Measurements from ENCODE around the gene PFN1.

Gene PFN1

GRCh38 chr17:4896332-4897197, 51.8 kb downstream of the PFN1 start:
- no peak for DNase-seq (ENCODE audit: low read depth)

- DNase-seq (ENCODE audit: low read depth): no peak
These were observed 52.5 kb downstream of the PFN1 start for GRCh38 chr17:4895657-4896331.

Measured in CMK (cell line).